Astrocyte (in vitro differentiated cells and primary cell): ENCODE results near the gene CABLES2.

ENCODE experiments used
- CTCF ChIP-seq: IDR thresholded peaks from 2 replicates; pipeline ENCODE4 v1.5.1; 2011; ENCODE audit warnings: low read depth, mild to moderate bottlenecking, inconsistent platforms, low read length, moderate library complexity; ENCODE audit not compliant: insufficient read depth
- EZH2 ChIP-seq: IDR thresholded peaks from 2 replicates; pipeline ENCODE4 v1.6.1; 2012; ENCODE audit warnings: mild to moderate bottlenecking, low read length, inconsistent platforms; ENCODE audit not compliant: insufficient read depth

GRCh38 chr20:62357681-62358080 is 49.4 kb downstream of the CABLES2 start:
- no peak for TF ChIP-seq CTCF
- no peak for TF ChIP-seq EZH2
